Sigmoid colon (tissue), 7 donors: ENCODE data around the gene ARIH1. TPM values are rescaled to one million over a fixed set of nuclear protein-coding genes. Genes with fewer than 3 reads are reported as not detected.

Source experiments
- DNase-seq: peaks from one replicate; pipeline ENCODE4 v3.0.0-alpha.2; 2019
- H3K27ac ChIP-seq, 4 donors: fragments of 200-600 bp; sonication (generic); one replicate each; pipeline ENCODE4 v1.5.1; 2016 to 2019; ENCODE audit warnings: mild to moderate bottlenecking in 1 of 4
- H3K27me3 ChIP-seq, 3 donors: fragments of 200-600 bp; sonication (generic); one replicate each; pipeline ENCODE4 v1.5.1; 2019; ENCODE audit warnings: mild to moderate bottlenecking in 1 of 3
- H3K36me3 ChIP-seq, 4 donors: fragments of 200-600 bp; sonication (generic); one replicate each; pipeline ENCODE4 v1.5.1; 2016 to 2019
- H3K4me1 ChIP-seq, 4 donors: fragments of 200-600 bp; sonication (generic); one replicate each; pipeline ENCODE4 v1.5.1; 2017 to 2019
- H3K4me3 ChIP-seq, 4 donors: fragments of 200-600 bp; sonication (generic); one replicate each; pipeline ENCODE4 v1.5.1; 2017 to 2019; ENCODE audit warnings: mild to moderate bottlenecking in 2 of 4, moderate library complexity in 1 of 4
- H3K9me3 ChIP-seq, 4 donors: fragments of 200-600 bp in 3 of 4; sonication (generic) in 3 of 4; one replicate each; pipeline versions ENCODE4 v1.5.1 to v1.6.1; 2013 to 2019
- CTCF ChIP-seq, 4 experiments: fragments of 450-650 bp in 3 of 4; fragments of 200-600 bp in 1 of 4; IDR thresholded peaks; one replicate each; pipeline ENCODE4 v1.5.1; 2016 to 2019; ENCODE audit warnings: antibody characterized with exemption in 4 of 4, mild to moderate bottlenecking in 3 of 4, moderate library complexity in 2 of 4
- EP300 ChIP-seq, 4 donors: sonication (generic); formaldehyde crosslinking; IDR thresholded peaks; one replicate each; pipeline ENCODE4 v1.6.1; 2017; ENCODE audit warnings: antibody characterized with exemption in 4 of 4
- POLR2A ChIP-seq, 2 donors: fragments of 450-650 bp; IDR thresholded peaks; one replicate each; pipeline ENCODE4 v1.6.1; 2016; ENCODE audit warnings: antibody characterized with exemption in 2 of 2, mild to moderate bottlenecking in 2 of 2, moderate library complexity in 2 of 2
- POLR2AphosphoS5 ChIP-seq, 4 donors: sonication (generic); formaldehyde crosslinking; IDR thresholded peaks; one replicate each; pipeline ENCODE4 v1.6.1; 2017; ENCODE audit warnings: antibody characterized with exemption in 4 of 4
- WGBS, 2 donors: extraction: QIAGEN DNeasy Blood & Tissue Kit; methylation state at CpG; one replicate each; pipeline ENCODE4 v1.1.7; 2013; 5-methylcytosine and 5-hydroxymethylcytosine counted together
- intact Hi-C: fragments of 100-400 bp; cut with DNase I; formaldehyde crosslinking; loops from one replicate; pipeline ENCODE4 v1.15.1; 2023
- polyA plus RNA-seq, 3 donors: library from polyadenylated mRNA; stranded (reverse); fragments of 200-250 nt; gene quantifications; one replicate each; pipeline ENCODE4 v1.2.3, GENCODE V29; 2013
- total RNA-seq, 4 donors: library from RNA; depleted of rRNA; stranded (reverse); fragments of >200 nt; gene quantifications; one replicate each; pipeline ENCODE4 v1.1.0, GENCODE V29; 2016
- donor health status: healthy with polysubstance abuse.
- donor health status: Bipolar disorder and iron deficiency.
- donor health status: healthy.

Gene ARIH1
- total and polyA plus RNA-seq, 7 donors: 10.8 to 69.5 (median 36.4) TPM

GRCh38 chr15:72482275-72482674 is 8.1 kb downstream of the ARIH1 start:
- Histone ChIP-seq H3K4me1 (peaks cover 0 to 82% (median 65%) of the 10 kb centered on the region in 4 donors), H3K9me3 (no peaks in the 10 kb centered on the region), H3K27me3 (no peaks in the 10 kb centered on the region), H3K4me3 (no peak overlapping the region), H3K36me3 (peaks cover 0 to 6% (median 0%) of the 10 kb centered on the region in 4 donors), H3K27ac (no peak overlapping the region)
- intact Hi-C loops: no loop called here
- no peak for DNase-seq
- TF ChIP-seq POLR2A (IDR thresholded peaks at IDR 0.05) (no peak), EP300 (IDR thresholded peaks at IDR 0.05) (no peak), POLR2AphosphoS5 (IDR thresholded peaks at IDR 0.05) (no peak), CTCF (IDR thresholded peaks at IDR 0.05) (no peak)

- peaks cover 0 to 82% (median 65%) of the 10 kb centered on the region in 4 donors for H3K4me1 ChIP-seq
- no peaks in the 10 kb centered on the region for H3K36me3 ChIP-seq
- 87 to 94% methylated on average over 6 of the region's 6 CpGs for WGBS, 2 donors
- no peaks in the 10 kb centered on the region for H3K9me3 ChIP-seq
- H3K27ac ChIP-seq: no peak overlapping the region
- H3K27me3 ChIP-seq: no peaks in the 10 kb centered on the region
- no peak for TF ChIP-seq EP300 (IDR thresholded peaks at IDR 0.05)
- no peak for TF ChIP-seq CTCF (IDR thresholded peaks at IDR 0.05)
- no peak for TF ChIP-seq POLR2A (IDR thresholded peaks at IDR 0.05)
- no peak for TF ChIP-seq POLR2AphosphoS5 (IDR thresholded peaks at IDR 0.05)
- no peak overlapping the region for H3K4me3 ChIP-seq
- intact Hi-C loops: no loop called here
- no peak for DNase-seq
Observed at GRCh38 chr15:72483279-72483678, 9.1 kb downstream of the ARIH1 start.

- no peak overlapping the region for H3K4me3 ChIP-seq
- no peak for TF ChIP-seq POLR2AphosphoS5 (IDR thresholded peaks at IDR 0.05)
- no peak for TF ChIP-seq CTCF (IDR thresholded peaks at IDR 0.05)
- no peak for TF ChIP-seq EP300 (IDR thresholded peaks at IDR 0.05)
- no peak for TF ChIP-seq POLR2A (IDR thresholded peaks at IDR 0.05)
- WGBS, 2 donors: 92 to 95% methylated on average over 3 of the region's 3 CpGs
- H3K27me3 ChIP-seq: no peaks in the 10 kb centered on the region
- DNase-seq: no peak
- H3K4me1 ChIP-seq: peaks cover 0 to 82% (median 62%) of the 10 kb centered on the region in 4 donors
- no peaks in the 10 kb centered on the region for H3K36me3 ChIP-seq
- no peak overlapping the region for H3K27ac ChIP-seq
- H3K9me3 ChIP-seq: no peaks in the 10 kb centered on the region
- intact Hi-C loops: loop anchor here (5.0 kb wide), 1 partner anchor 36 kb away; no protein-coding TSS in a partner anchor
Observed at GRCh38 chr15:72486144-72486543, 12.0 kb downstream of the ARIH1 start.

GRCh38 chr15:72487070-72487797 is 13.1 kb downstream of the ARIH1 start:
- H3K36me3 ChIP-seq: no peaks in the 10 kb centered on the region
- H3K27me3 ChIP-seq: no peaks in the 10 kb centered on the region
- H3K27ac ChIP-seq: no peak overlapping the region
- peaks cover 0 to 82% (median 59%) of the 10 kb centered on the region in 4 donors for H3K4me1 ChIP-seq
- WGBS, 2 donors: 86 to 98% methylated on average over 1 of the region's 1 CpG
- TF ChIP-seq POLR2AphosphoS5 (IDR thresholded peaks at IDR 0.05): no peak
- TF ChIP-seq EP300 (IDR thresholded peaks at IDR 0.05): no peak
- no peak for DNase-seq
- H3K9me3 ChIP-seq: no peaks in the 10 kb centered on the region
- H3K4me3 ChIP-seq: no peak overlapping the region
- intact Hi-C loops: loop anchor here (5.0 kb wide), 1 partner anchor 35 kb away; no protein-coding TSS in a partner anchor

GRCh38 chr15:72488558-72488957 is 14.4 kb downstream of the ARIH1 start:
- no peak overlapping the region for H3K4me3 ChIP-seq
- no peaks in the 10 kb centered on the region for H3K27me3 ChIP-seq
- no peak overlapping the region for H3K27ac ChIP-seq
- no peak for TF ChIP-seq POLR2AphosphoS5 (IDR thresholded peaks at IDR 0.05)
- no peak for TF ChIP-seq EP300 (IDR thresholded peaks at IDR 0.05)
- TF ChIP-seq CTCF (IDR thresholded peaks at IDR 0.05): no peak
- no peak for TF ChIP-seq POLR2A (IDR thresholded peaks at IDR 0.05)
- DNase-seq: no peak
- WGBS, 2 donors: 87 to 97% methylated on average over 2 of the region's 2 CpGs
- intact Hi-C loops: loop anchor here (5.0 kb wide), 1 partner anchor 34 kb away; no protein-coding TSS in a partner anchor
- peaks cover 0 to 82% (median 62%) of the 10 kb centered on the region in 4 donors for H3K4me1 ChIP-seq
- H3K9me3 ChIP-seq: no peaks in the 10 kb centered on the region
- no peaks in the 10 kb centered on the region for H3K36me3 ChIP-seq
